Stimulated activated CD8-positive, alpha-beta memory T cell treated with anti-CD3 and anti-CD28 coated beads, Interleukin-2, amount 100 ng/mL, for 48 hours (primary cell): ENCODE data around the gene CCDC34.
"Not testable (repeated sequence)": the region's sequence is repeated elsewhere in the genome, so short reads cannot be mapped to it uniquely, and the experiment has no call there.

ENCODE experiments used
- DNase-seq, 2 donors: peaks; one replicate each; pipeline ENCODE4 v3.0.0-alpha.2; 2020; ENCODE audit warnings: low read depth in 2 of 2

The CCDC34 gene

GRCh38 chr11:27327064-27327463, 36.0 kb downstream of the CCDC34 start:
- not testable (repeated sequence) for DNase-seq

DNA sequence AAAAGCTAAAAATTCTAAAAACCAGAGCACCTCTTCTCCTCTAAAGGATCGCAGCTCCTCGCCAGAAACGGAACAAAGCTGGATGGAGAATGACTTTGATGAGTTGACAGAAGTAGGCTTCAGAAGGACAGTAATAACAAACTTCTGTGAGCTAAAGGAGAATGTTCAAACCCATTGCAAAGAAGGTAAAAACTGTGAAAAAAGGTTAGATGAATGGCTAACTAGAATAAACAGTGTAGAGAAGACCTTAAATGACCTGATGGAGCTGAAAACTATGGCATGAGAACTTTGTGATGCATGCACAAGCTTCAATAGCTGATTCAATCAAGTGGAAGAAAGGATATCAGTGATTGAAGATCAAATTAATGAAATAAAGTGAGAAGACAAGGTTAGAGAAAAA, 40.8 kb downstream of the CCDC34 start:
- not testable (repeated sequence) for DNase-seq

GRCh38 chr11:27321340-27321739, 41.7 kb downstream of the CCDC34 start:
- not testable (repeated sequence) for DNase-seq

- DNase-seq: no peak
Measured at GRCh38 chr11:27319072-27319471, 43.9 kb downstream of the CCDC34 start.

GRCh38 chr11:27317751-27318150, 45.3 kb downstream of the CCDC34 start:
- DNase-seq: no peak

DNA sequence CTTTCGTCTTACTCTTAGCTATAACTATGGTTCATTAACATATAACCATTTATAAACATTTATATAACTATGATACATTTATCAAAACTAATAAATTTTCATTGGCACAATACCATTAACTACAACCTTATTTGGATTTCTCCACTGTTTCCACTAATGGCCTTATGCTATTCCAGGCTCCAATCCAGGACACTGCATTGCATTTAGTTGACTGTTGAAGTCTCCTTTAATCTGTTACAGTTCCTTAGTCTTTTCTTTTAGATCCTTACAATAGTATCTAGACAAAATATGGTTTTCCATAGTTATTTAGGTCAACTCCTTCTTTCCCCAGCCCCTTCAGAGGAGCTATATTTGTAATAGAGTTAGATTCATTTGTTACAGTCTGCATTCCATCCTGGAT, 47.2 kb downstream of the CCDC34 start:
- DNase-seq: no peak

- no peak for DNase-seq
Measured at GRCh38 chr11:27313157-27313821, 49.7 kb downstream of the CCDC34 start.

DNA sequence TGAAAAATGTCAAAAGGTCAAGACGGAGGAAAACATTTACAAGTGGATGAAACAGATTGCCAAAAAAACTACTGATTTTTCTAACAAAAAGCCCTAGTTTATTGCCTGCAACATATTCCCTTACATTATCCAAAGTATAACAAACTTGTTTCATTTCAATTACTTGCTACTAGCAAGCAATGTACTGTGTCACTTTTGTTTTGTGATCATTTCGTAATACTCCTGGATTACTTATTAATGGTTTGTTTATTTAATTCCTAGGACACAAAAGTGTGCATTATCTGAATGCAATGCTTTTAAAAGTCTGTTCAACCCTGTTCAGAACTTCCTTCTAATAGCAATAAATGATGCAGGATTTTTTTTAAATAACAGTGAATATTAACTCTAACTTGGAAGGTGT, 50.9 kb downstream of the CCDC34 start:
- no peak for DNase-seq

DNA sequence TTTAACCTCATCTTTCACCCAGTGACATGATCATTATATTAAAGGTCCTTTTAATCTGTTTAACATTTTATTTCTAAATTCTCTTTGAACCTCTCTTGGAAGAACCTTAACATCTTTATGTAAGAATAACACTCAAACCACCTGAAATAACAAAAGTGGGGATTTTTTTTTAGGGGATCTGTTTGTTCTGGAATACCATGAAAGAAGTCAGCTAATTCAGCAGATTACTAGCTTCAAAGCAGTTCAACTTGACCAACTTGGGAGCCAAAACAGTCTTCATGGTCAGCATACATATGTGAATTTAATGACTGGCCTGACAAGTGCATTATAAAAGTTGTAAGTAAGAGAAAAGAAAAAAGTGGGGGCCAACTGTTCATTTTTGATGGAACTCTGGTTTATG, 52.3 kb downstream of the CCDC34 start:
- no peak for DNase-seq

DNA sequence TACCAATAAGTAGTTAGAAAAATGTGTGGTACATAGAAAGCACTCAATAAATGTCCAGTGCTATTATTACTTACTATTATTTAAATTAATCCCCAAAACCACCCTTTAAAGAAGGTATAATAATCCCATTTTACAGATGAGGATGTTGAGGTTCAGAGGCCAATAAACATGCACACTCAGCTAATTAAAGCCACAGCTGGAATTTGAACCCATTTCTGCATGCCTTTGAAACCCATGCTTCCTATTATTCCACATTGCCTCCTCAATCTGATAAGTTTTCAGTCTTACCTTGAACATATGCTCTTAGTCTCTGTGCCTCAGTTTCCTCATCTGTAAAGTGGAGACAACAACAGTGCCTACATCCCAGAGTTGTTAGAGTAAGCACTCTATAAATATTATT, 52.8 kb downstream of the CCDC34 start:
- no peak for DNase-seq

- DNase-seq: no peak
Measured at GRCh38 chr11:27309046-27309445, 54.0 kb downstream of the CCDC34 start.

GRCh38 chr11:27307232-27307631, 55.8 kb downstream of the CCDC34 start:
- DNase-seq: no peak

GRCh38 chr11:27305751-27306150, 57.3 kb downstream of the CCDC34 start:
- no peak for DNase-seq

DNA sequence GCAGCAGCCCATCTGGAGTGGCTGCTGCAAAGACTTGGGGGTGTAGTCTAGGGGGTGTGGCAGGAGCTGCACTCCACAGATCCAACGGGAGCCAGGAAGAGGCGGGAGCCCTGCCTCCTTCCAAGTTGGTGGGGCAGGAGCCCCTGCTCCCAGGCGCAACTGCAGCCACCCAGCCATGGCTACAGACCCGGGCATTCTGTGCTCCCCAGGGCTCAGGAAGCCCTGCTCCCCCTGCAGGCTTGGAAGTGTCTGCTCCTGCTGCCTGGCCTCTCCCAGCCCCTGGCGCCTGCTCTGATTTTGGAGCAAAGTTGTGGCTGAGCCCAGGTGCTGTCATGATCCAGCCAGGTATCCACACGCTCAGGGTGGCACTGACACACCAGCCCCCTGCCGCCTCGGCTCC, 58.5 kb downstream of the CCDC34 start:
- no peak for DNase-seq

DNA sequence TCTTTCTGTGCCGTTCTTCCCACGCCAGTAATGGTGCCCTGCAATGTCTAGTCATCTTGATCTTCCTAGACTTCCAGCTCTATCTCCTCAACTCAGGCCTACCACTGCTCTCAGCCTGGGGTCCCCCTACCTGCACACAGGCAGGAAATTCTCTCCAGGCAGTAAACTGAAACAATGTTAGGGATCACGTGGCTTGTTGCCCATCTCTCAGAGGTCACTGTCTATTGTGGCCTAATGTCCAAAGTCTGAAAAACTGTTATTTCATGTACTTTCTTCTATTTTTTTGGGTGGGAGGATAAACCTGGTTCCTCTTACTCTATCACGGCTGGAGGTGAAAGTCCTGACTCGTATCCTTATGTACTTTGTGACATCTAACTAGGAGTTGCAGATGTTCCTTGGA, 59.1 kb downstream of the CCDC34 start:
- DNase-seq: no peak

GRCh38 chr11:27300974-27301373, 62.0 kb downstream of the CCDC34 start:
- no peak for DNase-seq

GRCh38 chr11:27297616-27298015, 65.4 kb downstream of the CCDC34 start:
- DNase-seq: no peak

- DNase-seq: no peak
Measured at GRCh38 chr11:27296497-27296896, 66.5 kb downstream of the CCDC34 start.

DNA sequence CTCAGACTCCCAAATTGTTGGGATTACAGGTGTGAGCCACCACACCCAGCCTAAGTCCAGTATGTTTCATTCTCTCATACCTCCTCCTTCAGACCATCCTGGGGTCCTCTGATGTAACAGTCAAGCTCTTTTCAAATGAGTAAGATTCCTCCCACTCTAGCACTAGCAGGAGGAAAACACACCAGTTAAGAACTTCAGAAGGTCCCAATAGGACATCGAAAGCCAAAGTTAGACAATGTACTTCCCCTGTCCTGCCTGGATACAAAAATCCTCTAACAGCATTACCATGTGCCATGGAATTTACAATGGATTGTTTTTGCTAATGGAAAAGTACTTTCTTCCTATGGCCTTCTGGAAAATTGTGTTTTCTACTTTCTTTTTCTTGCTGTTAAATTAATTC, 67.1 kb downstream of the CCDC34 start:
- no peak for DNase-seq

GRCh38 chr11:27294654-27295053, 68.4 kb downstream of the CCDC34 start:
- DNase-seq: no peak

- no peak for DNase-seq
Measured at GRCh38 chr11:27293515-27294417, 69.2 kb downstream of the CCDC34 start.

- DNase-seq: no peak
Measured at GRCh38 chr11:27292637-27293010, 70.4 kb downstream of the CCDC34 start.

GRCh38 chr11:27291954-27292636, 70.9 kb downstream of the CCDC34 start:
- no peak for DNase-seq
